Activated CD4-positive, alpha-beta T cell treated with anti-CD3 and anti-CD28 coated beads for 36 hours (primary cell): ENCODE results near the gene YPEL1. TPM values are rescaled to one million over a fixed set of nuclear protein-coding genes. Genes with fewer than 3 reads are reported as not detected.

Source experiments
- ATAC-seq: fragments of 200-7000 bp; cut with Tn5 transposase; one replicate; pipeline ENCODE4 v1.10.0; 2021; ENCODE audit warnings: mild to moderate bottlenecking, moderate library complexity
- CTCF ChIA-PET: fragments of 350-600 bp; sonication (Branson Sonifier 250); formaldehyde crosslinking; loops from one replicate; lab custom pipeline; 2021; ENCODE audit warnings: antibody characterized with exemption; lab: Charles Lee
- POLR2A ChIA-PET: fragments of 350-600 bp; sonication (Branson Sonifier 250); formaldehyde crosslinking; loops from one replicate; lab custom pipeline; 2021; ENCODE audit warnings: antibody characterized with exemption, inconsistent platforms; lab: Charles Lee
- DNase-seq: peaks from one replicate; pipeline ENCODE4 v3.0.0-alpha.2; 2020
- H3K27ac Mint-ChIP-seq: one replicate; pipeline ENCODE4 v1.8.0; 2021; ENCODE audit warnings: mixed read lengths
- H3K27me3 Mint-ChIP-seq: one replicate; pipeline ENCODE4 v1.8.0; 2021; ENCODE audit warnings: mixed read lengths
- H3K36me3 Mint-ChIP-seq: one replicate; pipeline ENCODE4 v1.8.0; 2021; ENCODE audit warnings: low read depth, mixed read lengths
- H3K4me1 Mint-ChIP-seq: one replicate; pipeline ENCODE4 v1.8.0; 2021; ENCODE audit warnings: mixed read lengths
- H3K4me3 Mint-ChIP-seq: one replicate; pipeline ENCODE4 v1.8.0; 2021; ENCODE audit warnings: mild to moderate bottlenecking, moderate library complexity, mixed read lengths
- H3K9me3 Mint-ChIP-seq: one replicate; pipeline ENCODE4 v1.8.0; 2021; ENCODE audit warnings: low read depth, mixed read lengths
- intact Hi-C, 2 experiments: fragments of 100-400 bp; cut with DNase I in 1 of 2; cut with micrococcal nuclease in 1 of 2; formaldehyde crosslinking; loops; one replicate each; pipeline versions ENCODE4 v1.14.2 to v1.15.1; 2022 to 2024; cut with DNase I, micrococcal nuclease
- total RNA-seq, 2 experiments: library from RNA; stranded (reverse); gene quantifications; one replicate each; pipeline ENCODE4 v1.2.3, GENCODE V29; 2021

YPEL1 gene
- total RNA-seq, 2 experiments from 2014 or later: 1.0 to 1.5 TPM

DNA sequence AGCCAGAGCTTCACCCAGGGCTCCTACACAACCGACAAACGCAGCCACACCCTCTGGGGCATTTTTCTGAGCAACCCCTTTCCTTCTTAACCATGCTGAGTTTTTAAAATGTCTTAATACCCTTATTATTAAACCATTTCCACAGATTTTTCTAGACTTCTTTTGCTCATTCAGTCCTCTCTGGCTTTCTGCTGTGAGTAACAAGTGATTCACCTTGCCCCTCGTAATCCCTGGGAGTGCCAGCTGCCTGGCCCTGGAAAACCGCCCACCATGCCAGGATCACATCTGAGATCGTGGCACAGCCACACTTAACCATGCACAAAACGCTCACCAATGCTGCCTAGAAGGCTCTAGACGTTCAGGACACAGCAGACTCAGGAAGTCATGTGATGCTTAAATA is 25.4 kb downstream of the YPEL1 start:
- no peak overlapping the region for H3K4me3 Mint-ChIP-seq
- DNase-seq (no peak), ATAC-seq (no peak)
- H3K4me1 Mint-ChIP-seq: peaks cover 10% of the 10 kb centered on the region
- H3K36me3 Mint-ChIP-seq: no peaks in the 10 kb centered on the region
- no peak overlapping the region for H3K27ac Mint-ChIP-seq
- ChIA-PET CTCF (interaction anchor here (1.0 kb wide), 1 partner anchor 57 kb away, joined by 3 read pairs; no protein-coding TSS in a partner anchor), POLR2A (interaction anchor here (0.8 kb wide), 1 partner anchor 16 kb away, joined by 4 read pairs; no protein-coding TSS in a partner anchor)
- H3K27me3 Mint-ChIP-seq: no peaks in the 10 kb centered on the region
- no peaks in the 10 kb centered on the region for H3K9me3 Mint-ChIP-seq
- intact Hi-C loops: no loop called here

GRCh38 chr22:21709688-21710087 is 25.9 kb downstream of the YPEL1 start:
- intact Hi-C loops: no loop called here
- H3K4me1 Mint-ChIP-seq: peaks cover 10% of the 10 kb centered on the region
- H3K27me3 Mint-ChIP-seq: no peaks in the 10 kb centered on the region
- H3K27ac Mint-ChIP-seq: no peak overlapping the region
- no peaks in the 10 kb centered on the region for H3K9me3 Mint-ChIP-seq
- POLR2A ChIA-PET: no interaction called here
- DNase-seq: no peak
- ATAC-seq: no peak
- H3K36me3 Mint-ChIP-seq: no peaks in the 10 kb centered on the region
- CTCF ChIA-PET: no interaction called here
- no peak overlapping the region for H3K4me3 Mint-ChIP-seq

- Mint-ChIP-seq H3K9me3 (no peaks in the 10 kb centered on the region), H3K4me3 (no peak overlapping the region), H3K27ac (no peak overlapping the region), H3K4me1 (peaks cover 10% of the 10 kb centered on the region), H3K36me3 (no peaks in the 10 kb centered on the region), H3K27me3 (no peaks in the 10 kb centered on the region)
- POLR2A ChIA-PET: no interaction called here
- intact Hi-C loops: no loop called here
- CTCF ChIA-PET: interaction anchor here (0.7 to 1.3 kb wide), 2 partner anchors 25 to 244 kb away, joined by 4 to 7 read pairs; partner anchors contain the start of gene PPM1F
- DNase-seq (no peak), ATAC-seq (no peak)
Measured at GRCh38 chr22:21708960-21709359, 26.6 kb downstream of the YPEL1 start.

DNA sequence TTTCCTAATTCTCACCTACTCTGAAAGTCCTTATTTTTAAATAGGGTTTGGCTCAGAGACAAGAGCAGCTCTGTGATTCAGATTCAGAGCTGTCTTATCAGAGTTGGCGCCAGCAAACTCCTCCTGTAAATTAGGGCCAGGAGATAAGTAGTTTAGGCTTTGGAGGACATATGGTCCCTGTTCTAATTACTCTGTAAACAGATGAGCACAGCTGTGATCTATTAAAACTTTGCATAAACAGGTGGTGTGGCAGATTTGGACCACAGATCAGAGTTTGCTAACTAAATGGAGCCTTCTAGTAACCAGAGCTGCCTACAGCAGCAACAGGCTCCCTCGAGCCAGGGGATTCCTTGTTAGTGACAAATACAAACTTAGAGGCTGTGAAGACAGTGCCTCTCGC is 27.9 kb downstream of the YPEL1 start:
- H3K27ac Mint-ChIP-seq: no peak overlapping the region
- H3K27me3 Mint-ChIP-seq: no peaks in the 10 kb centered on the region
- ATAC-seq (no peak), DNase-seq (no peak)
- no peaks in the 10 kb centered on the region for H3K36me3 Mint-ChIP-seq
- no peak overlapping the region for H3K4me3 Mint-ChIP-seq
- CTCF ChIA-PET: interaction anchor here (0.8 to 1.5 kb wide), 5 partner anchors 11 to 264 kb away, joined by 3 to 7 read pairs (median 3); partner anchors contain the start of gene PPM1F
- intact Hi-C loops: no loop called here
- H3K9me3 Mint-ChIP-seq: no peaks in the 10 kb centered on the region
- POLR2A ChIA-PET: no interaction called here
- H3K4me1 Mint-ChIP-seq: no peaks in the 10 kb centered on the region

- Mint-ChIP-seq H3K4me1 (no peaks in the 10 kb centered on the region), H3K27ac (no peak overlapping the region), H3K4me3 (no peak overlapping the region), H3K9me3 (no peaks in the 10 kb centered on the region), H3K36me3 (no peaks in the 10 kb centered on the region), H3K27me3 (no peaks in the 10 kb centered on the region)
- ChIA-PET CTCF (interaction anchor here (1.1 to 1.2 kb wide), 2 partner anchors 10 to 249 kb away, joined by 3 to 4 read pairs; no protein-coding TSS in a partner anchor), POLR2A (no interaction called here)
- DNase-seq: no peak
- intact Hi-C loops: no loop called here
- ATAC-seq: no peak
Measured at GRCh38 chr22:21703684-21704316, 31.8 kb downstream of the YPEL1 start.

DNA sequence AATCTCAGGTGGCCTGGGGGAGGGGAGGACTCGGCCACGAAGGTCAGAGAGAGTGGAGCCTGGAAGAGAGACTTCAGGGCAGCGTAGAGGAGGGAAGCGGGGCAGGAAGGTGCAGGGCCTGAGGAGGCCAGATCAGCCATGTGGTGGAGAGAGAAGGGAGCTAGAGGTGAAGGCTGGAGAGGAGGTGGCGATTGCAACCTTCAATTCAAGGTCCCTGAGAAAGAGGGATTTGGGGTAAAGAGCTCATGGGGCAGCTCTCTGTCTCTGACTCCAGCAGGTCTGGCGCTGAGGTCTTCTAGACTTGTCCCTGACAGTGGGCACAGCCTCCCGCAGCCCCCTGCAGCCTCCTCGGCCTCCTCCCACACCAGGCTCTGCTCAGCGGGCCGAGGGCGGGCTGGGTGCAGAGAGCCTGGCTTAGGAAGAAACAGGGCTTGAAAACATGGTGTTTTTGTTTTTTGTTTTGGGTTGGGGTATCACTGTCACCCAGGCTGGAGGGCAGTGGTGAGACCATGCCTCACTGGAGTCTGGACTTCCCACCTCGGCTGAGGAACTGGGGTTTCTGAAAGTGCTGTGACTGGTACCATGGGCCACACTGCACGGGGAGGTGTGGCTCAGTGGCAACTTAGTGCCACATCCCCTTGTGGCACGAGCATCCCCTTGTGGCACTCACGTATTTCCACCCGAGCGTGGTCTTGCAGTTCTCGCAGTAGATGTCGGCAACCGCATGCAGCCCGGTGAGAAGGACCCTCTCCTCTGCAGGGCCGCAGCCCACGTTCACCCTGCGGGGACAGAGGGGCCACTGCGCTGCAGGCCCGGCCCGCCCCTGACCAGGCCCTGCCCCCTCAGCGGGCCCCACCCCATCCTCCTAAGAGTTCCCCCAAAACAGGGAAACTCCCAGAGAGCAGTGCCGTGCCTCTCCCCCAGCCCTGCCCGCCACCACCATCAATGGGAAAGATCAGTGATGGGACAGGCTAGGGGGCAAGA is 32.6 kb downstream of the YPEL1 start:
- DNase-seq (no peak), ATAC-seq (no peak)
- H3K9me3 Mint-ChIP-seq: no peaks in the 10 kb centered on the region
- H3K4me3 Mint-ChIP-seq: no peak overlapping the region
- no peaks in the 10 kb centered on the region for H3K27me3 Mint-ChIP-seq
- no peaks in the 10 kb centered on the region for H3K36me3 Mint-ChIP-seq
- H3K27ac Mint-ChIP-seq: no peak overlapping the region
- CTCF ChIA-PET: interaction anchor here (1.1 kb wide), 1 partner anchor 250 kb away, joined by 3 read pairs; no protein-coding TSS in a partner anchor
- H3K4me1 Mint-ChIP-seq: no peaks in the 10 kb centered on the region
- POLR2A ChIA-PET: no interaction called here
- intact Hi-C loops: no loop called here

- no peak overlapping the region for H3K27ac Mint-ChIP-seq
- ChIA-PET CTCF (interaction anchor here (0.7 kb wide), 1 partner anchor 53 kb away, joined by 3 read pairs; no protein-coding TSS in a partner anchor), POLR2A (no interaction called here)
- intact Hi-C loops: no loop called here
- ATAC-seq (no peak), DNase-seq (no peak)
- H3K9me3 Mint-ChIP-seq: no peaks in the 10 kb centered on the region
- no peaks in the 10 kb centered on the region for H3K27me3 Mint-ChIP-seq
- no peaks in the 10 kb centered on the region for H3K4me1 Mint-ChIP-seq
- no peaks in the 10 kb centered on the region for H3K36me3 Mint-ChIP-seq
- H3K4me3 Mint-ChIP-seq: no peak overlapping the region
Measured at GRCh38 chr22:21702094-21702493, 33.5 kb downstream of the YPEL1 start.

- no peaks in the 10 kb centered on the region for H3K27me3 Mint-ChIP-seq
- CTCF ChIA-PET: interaction anchor here (0.7 to 1.3 kb wide), 3 partner anchors 49 to 494 kb away, joined by 3 to 4 read pairs (median 3); no protein-coding TSS in a partner anchor
- no peak overlapping the region for H3K4me3 Mint-ChIP-seq
- intact Hi-C loops: no loop called here
- peaks cover 2% of the 10 kb centered on the region for H3K36me3 Mint-ChIP-seq
- H3K4me1 Mint-ChIP-seq: no peaks in the 10 kb centered on the region
- POLR2A ChIA-PET: no interaction called here
- ATAC-seq: no peak
- no peak overlapping the region for H3K27ac Mint-ChIP-seq
- no peak for DNase-seq
- H3K9me3 Mint-ChIP-seq: no peaks in the 10 kb centered on the region
Measured at GRCh38 chr22:21701384-21701971, 34.1 kb downstream of the YPEL1 start.

DNA sequence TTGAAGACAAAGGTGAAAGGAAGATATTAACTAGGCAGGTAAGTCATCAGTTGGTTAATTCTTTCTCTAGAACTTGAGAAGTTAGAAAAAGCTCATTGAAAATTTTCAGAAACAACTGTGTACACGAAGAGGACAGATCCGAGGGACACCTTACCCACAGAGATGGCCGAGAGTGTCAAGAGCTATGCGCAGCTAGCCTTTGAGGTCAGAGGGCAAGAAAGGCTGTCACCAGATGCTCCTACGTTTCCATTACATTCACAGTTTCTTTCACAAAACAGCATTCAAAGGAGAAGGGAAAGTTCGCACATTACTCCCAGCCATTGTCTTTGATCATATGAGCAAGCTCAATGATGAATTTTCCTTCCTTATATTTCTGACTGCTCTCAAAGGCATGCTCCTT is 34.8 kb downstream of the YPEL1 start:
- Mint-ChIP-seq H3K27me3 (no peaks in the 10 kb centered on the region), H3K27ac (no peak overlapping the region), H3K36me3 (peaks cover 2% of the 10 kb centered on the region), H3K9me3 (no peaks in the 10 kb centered on the region), H3K4me1 (no peaks in the 10 kb centered on the region), H3K4me3 (no peak overlapping the region)
- ATAC-seq (no peak), DNase-seq (no peak)
- ChIA-PET CTCF (interaction anchor here (0.7 to 1.3 kb wide), 2 partner anchors 48 to 494 kb away, joined by 3 to 4 read pairs; no protein-coding TSS in a partner anchor), POLR2A (no interaction called here)
- intact Hi-C loops: no loop called here

DNA sequence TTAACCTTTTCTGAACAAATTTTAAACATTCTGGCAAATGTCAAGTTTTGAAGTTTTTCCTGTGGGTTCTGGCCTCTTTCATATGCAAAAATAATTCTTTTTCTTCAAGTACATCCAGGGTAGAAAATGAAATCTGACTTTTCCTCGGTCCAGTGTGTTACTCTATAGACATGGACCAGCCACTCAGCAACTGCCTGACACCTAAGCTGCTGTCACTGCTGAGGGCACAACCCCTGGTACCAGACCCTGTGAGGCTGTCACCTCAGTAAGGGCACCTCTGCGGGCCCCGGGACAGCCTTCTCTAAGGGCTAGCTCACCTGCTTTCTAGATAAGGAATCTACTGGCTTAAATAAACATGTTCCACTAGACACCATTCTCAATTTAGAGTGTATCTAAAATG is 36.0 kb downstream of the YPEL1 start:
- ATAC-seq (no peak), DNase-seq (no peak)
- Mint-ChIP-seq H3K27ac (no peak overlapping the region), H3K9me3 (no peaks in the 10 kb centered on the region), H3K36me3 (peaks cover 8% of the 10 kb centered on the region), H3K27me3 (no peaks in the 10 kb centered on the region), H3K4me3 (no peak overlapping the region), H3K4me1 (no peaks in the 10 kb centered on the region)
- CTCF ChIA-PET: interaction anchor here (1.0 kb wide), 1 partner anchor 253 kb away, joined by 3 read pairs; the partner anchor contains the start of gene PPM1F
- intact Hi-C loops: no loop called here
- POLR2A ChIA-PET: no interaction called here
